HEK293 (cell line): ENCODE data around the gene CISH.

ENCODE experiments used
- CTCF ChIA-PET: fragments of 350-600 bp; formaldehyde crosslinking; extraction: SDS; loops from one replicate; lab custom pipeline; 2021; ENCODE audit warnings: antibody characterized with exemption; lab: Yijun Ruan, JAX
- POLR2A ChIA-PET: fragments of 300-600 bp; formaldehyde crosslinking; extraction: SDS; loops from one replicate; lab custom pipeline; 2020; ENCODE audit warnings: antibody characterized with exemption, inconsistent platforms; lab: Yijun Ruan, JAX
- H3K27ac ChIP-seq: fragments of 200-500 bp; sonication (Bioruptor generic); 2 replicates; pipeline ENCODE4 v1.5.1; 2014; ENCODE audit warnings: low read depth, low read length, control low read depth, inconsistent platforms; ENCODE audit errors: extremely low read depth
- H3K36me3 ChIP-seq, 2 experiments: fragments of 200-500 bp in 1 of 2; sonication (Bioruptor generic) in 1 of 2; 1 replicate in 1 of 2; 2 replicates in 1 of 2; pipeline ENCODE4 v1.5.1; 2014 to 2017; ENCODE audit warnings: inconsistent platforms in 2 of 2, low read length in 2 of 2; ENCODE audit not compliant: control insufficient read depth in 2 of 2, insufficient read depth in 1 of 2
- H3K4me1 ChIP-seq: fragments of 200-500 bp; sonication (Bioruptor generic); 2 replicates; pipeline ENCODE4 v1.5.1; 2014; ENCODE audit warnings: mild to moderate bottlenecking, low read length, inconsistent platforms; ENCODE audit not compliant: control insufficient read depth, insufficient read depth
- H3K4me3 ChIP-seq: 2 replicates; pipeline ENCODE4 v1.5.1; 2011; ENCODE audit warnings: low read depth, mild to moderate bottlenecking, control low read depth, low read length, moderate library complexity
- H3K9me3 ChIP-seq: fragments of 200-500 bp; sonication (Bioruptor generic); 2 replicates; pipeline ENCODE4 v1.5.1; 2014; ENCODE audit warnings: low read depth, low read length, inconsistent platforms; ENCODE audit not compliant: control insufficient read depth, insufficient read depth
- GFI1B ChIP-seq: fragments of 450-650 bp; formaldehyde crosslinking; IDR thresholded peaks from 2 replicates; pipeline ENCODE4 v1.5.1; 2016; ENCODE audit warnings: missing biosample characterization, missing genetic modification characterization
- HOXD13 ChIP-seq: sonication (generic); formaldehyde crosslinking; IDR thresholded peaks from 2 replicates; pipeline ENCODE4 v1.8.0; 2022; ENCODE audit warnings: missing genetic modification reagents, borderline replicate concordance
- KLF1 ChIP-seq: fragments of 450-650 bp; formaldehyde crosslinking; IDR thresholded peaks from 2 replicates; pipeline ENCODE4 v1.5.1; 2016; ENCODE audit warnings: missing biosample characterization, missing genetic modification characterization
- PRDM1 ChIP-seq: fragments of 450-650 bp; formaldehyde crosslinking; IDR thresholded peaks from 2 replicates; pipeline ENCODE4; 2016; ENCODE audit warnings: missing biosample characterization, missing genetic modification characterization
- ZBTB17 ChIP-seq: fragments of 450-650 bp; formaldehyde crosslinking; IDR thresholded peaks from 2 replicates; pipeline ENCODE4 v1.5.1; 2016; ENCODE audit warnings: missing biosample characterization, missing genetic modification characterization
- ZBTB8A ChIP-seq: fragments of 450-650 bp; formaldehyde crosslinking; IDR thresholded peaks from 2 replicates; pipeline ENCODE4 v1.5.1; 2016; ENCODE audit warnings: missing biosample characterization, missing genetic modification characterization
- ZFHX2 ChIP-seq: fragments of 450-650 bp; formaldehyde crosslinking; conservative IDR thresholded peaks from 2 replicates; pipeline ENCODE4 v1.5.1; 2016; ENCODE audit warnings: missing biosample characterization, missing genetic modification characterization
- ZIC2 ChIP-seq: fragments of 450-650 bp; formaldehyde crosslinking; IDR thresholded peaks from 2 replicates; pipeline ENCODE4 v1.5.1; 2016; ENCODE audit warnings: missing biosample characterization, missing genetic modification characterization
- ZNF157 ChIP-seq: fragments of 450-650 bp; formaldehyde crosslinking; IDR thresholded peaks from 2 replicates; pipeline ENCODE4 v1.5.1; 2016; ENCODE audit warnings: missing biosample characterization, missing genetic modification characterization
- ZNF169 ChIP-seq: fragments of 450-650 bp; formaldehyde crosslinking; IDR thresholded peaks from 2 replicates; pipeline ENCODE4 v1.5.1; 2016; ENCODE audit warnings: missing biosample characterization, missing genetic modification characterization
- ZNF184 ChIP-seq: fragments of 450-650 bp; IDR thresholded peaks from 2 replicates; pipeline ENCODE4 v1.5.1; 2018; ENCODE audit warnings: missing biosample characterization, mild to moderate bottlenecking, missing genetic modification characterization
- ZNF239 ChIP-seq: fragments of 450-650 bp; formaldehyde crosslinking; IDR thresholded peaks from 2 replicates; pipeline ENCODE4 v1.5.1; 2016; ENCODE audit warnings: missing biosample characterization, missing genetic modification characterization
- ZNF266 ChIP-seq: fragments of 450-650 bp; formaldehyde crosslinking; IDR thresholded peaks from 2 replicates; pipeline ENCODE4 v1.5.1; 2016; ENCODE audit warnings: missing biosample characterization, missing genetic modification characterization, low read depth
- ZNF335 ChIP-seq: fragments of 450-650 bp; formaldehyde crosslinking; conservative IDR thresholded peaks from 2 replicates; pipeline ENCODE4 v1.5.1; 2016; ENCODE audit warnings: missing biosample characterization, missing genetic modification characterization
- ZNF341 ChIP-seq: fragments of 450-650 bp; formaldehyde crosslinking; IDR thresholded peaks from 2 replicates; pipeline ENCODE4; 2016; ENCODE audit warnings: low read depth, missing biosample characterization, missing genetic modification characterization
- ZNF391 ChIP-seq: fragments of 450-650 bp; formaldehyde crosslinking; IDR thresholded peaks from 2 replicates; pipeline ENCODE4 v1.5.1; 2016; ENCODE audit warnings: low read depth, missing biosample characterization, missing genetic modification characterization, borderline replicate concordance
- ZNF473 ChIP-seq: fragments of 450-650 bp; formaldehyde crosslinking; IDR thresholded peaks from 2 replicates; pipeline ENCODE4 v1.5.1; 2017; ENCODE audit warnings: missing biosample characterization, missing genetic modification characterization
- ZNF529 ChIP-seq: fragments of 450-650 bp; formaldehyde crosslinking; IDR thresholded peaks from 2 replicates; pipeline ENCODE4 v1.5.1; 2017; ENCODE audit warnings: missing genetic modification characterization, missing biosample characterization; ENCODE audit not compliant: insufficient replicate concordance
- ZNF555 ChIP-seq: fragments of 450-650 bp; formaldehyde crosslinking; conservative IDR thresholded peaks from 2 replicates; pipeline ENCODE4 v1.5.1; 2017; ENCODE audit warnings: missing biosample characterization, mild to moderate bottlenecking, missing genetic modification characterization, inconsistent platforms
- ZNF561 ChIP-seq: fragments of 450-650 bp; IDR thresholded peaks from 2 replicates; pipeline ENCODE4 v1.5.1; 2018; ENCODE audit warnings: missing biosample characterization, missing genetic modification characterization, borderline replicate concordance
- ZNF623 ChIP-seq: fragments of 450-650 bp; formaldehyde crosslinking; IDR thresholded peaks from 2 replicates; pipeline ENCODE4 v1.5.1; 2016; ENCODE audit warnings: missing biosample characterization, missing genetic modification characterization
- ZNF624 ChIP-seq: fragments of 450-650 bp; formaldehyde crosslinking; IDR thresholded peaks from 2 replicates; pipeline ENCODE4 v1.5.1; 2017; ENCODE audit warnings: missing biosample characterization, missing genetic modification characterization
- ZNF626 ChIP-seq: fragments of 450-650 bp; sonication (Bioruptor Pico); formaldehyde crosslinking; IDR thresholded peaks from 2 replicates; pipeline ENCODE4 v1.5.1; 2018; ENCODE audit warnings: missing biosample characterization, missing genetic modification characterization, inconsistent platforms
- ZNF776 ChIP-seq: fragments of 450-650 bp; formaldehyde crosslinking; IDR thresholded peaks from 2 replicates; pipeline ENCODE4 v1.5.0; 2017; ENCODE audit warnings: missing biosample characterization, missing genetic modification characterization, borderline replicate concordance
- ZNF785 ChIP-seq: fragments of 450-650 bp; formaldehyde crosslinking; IDR thresholded peaks from 2 replicates; pipeline ENCODE4 v1.5.1; 2016; ENCODE audit warnings: missing biosample characterization, missing genetic modification characterization
- ZSCAN30 ChIP-seq: fragments of 450-650 bp; IDR thresholded peaks from 2 replicates; pipeline ENCODE4 v1.5.1; 2018; ENCODE audit warnings: missing biosample characterization, mild to moderate bottlenecking, missing genetic modification characterization, moderate library complexity
- ZXDB ChIP-seq: fragments of 450-650 bp; formaldehyde crosslinking; IDR thresholded peaks from 2 replicates; pipeline ENCODE4 v1.5.1; 2016; ENCODE audit warnings: missing biosample characterization, missing genetic modification characterization
- TF ChIP-seq, protein P1 (sequence below): fragments of 450-650 bp; formaldehyde crosslinking; IDR thresholded peaks from 2 replicates; pipeline ENCODE4; 2016; ENCODE audit warnings: missing biosample characterization, missing genetic modification characterization
- TF ChIP-seq, protein P2 (sequence below): fragments of 450-650 bp; formaldehyde crosslinking; IDR thresholded peaks from 2 replicates; pipeline ENCODE4 v1.5.1; 2017; ENCODE audit warnings: missing biosample characterization, mild to moderate bottlenecking, missing genetic modification characterization, moderate library complexity
- TF ChIP-seq, protein P3 (sequence below): fragments of 450-650 bp; formaldehyde crosslinking; optimal IDR thresholded peaks from 2 replicates; pipeline ENCODE3; 2016; ENCODE audit warnings: missing biosample characterization, mild to moderate bottlenecking, missing genetic modification characterization
- TF ChIP-seq, protein P4 (sequence below): fragments of 450-650 bp; formaldehyde crosslinking; IDR thresholded peaks from 2 replicates; pipeline ENCODE4 v1.5.1; 2017; ENCODE audit warnings: missing biosample characterization, missing genetic modification characterization

Gene CISH

DNA sequence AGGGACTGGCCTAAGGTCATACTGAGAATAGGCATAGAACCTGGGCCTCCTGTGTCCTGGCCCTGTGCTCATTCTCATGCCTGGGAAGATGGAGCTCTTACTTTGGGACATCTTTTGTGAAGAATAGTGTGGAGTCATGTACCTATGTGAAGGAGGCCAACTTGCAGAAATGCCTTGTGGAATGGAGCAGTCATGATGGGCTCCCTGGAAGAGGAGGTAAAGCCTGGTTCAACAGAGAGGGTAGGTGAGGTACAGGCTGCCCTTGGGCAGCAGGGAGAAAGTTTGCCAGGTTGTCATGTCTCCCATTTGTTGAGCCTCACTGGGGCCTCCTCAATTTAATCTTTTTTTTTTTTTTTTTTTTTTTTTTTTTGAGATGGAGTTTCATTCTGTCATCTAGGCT is 23.5 kb upstream of the CISH start:
- CTCF ChIA-PET, result no interaction called here
- Histone ChIP-seq H3K4me1 (peaks cover 2% of the 10 kb centered on the region), H3K36me3 (no peaks in the 10 kb centered on the region), H3K9me3 (no peaks in the 10 kb centered on the region), H3K27ac (no peak overlapping the region), H3K4me3 (no peak overlapping the region)
- no peak for TF ChIP-seq ZNF239 (tag by site-specific recombination)
- TF ChIP-seq, protein P1, sequence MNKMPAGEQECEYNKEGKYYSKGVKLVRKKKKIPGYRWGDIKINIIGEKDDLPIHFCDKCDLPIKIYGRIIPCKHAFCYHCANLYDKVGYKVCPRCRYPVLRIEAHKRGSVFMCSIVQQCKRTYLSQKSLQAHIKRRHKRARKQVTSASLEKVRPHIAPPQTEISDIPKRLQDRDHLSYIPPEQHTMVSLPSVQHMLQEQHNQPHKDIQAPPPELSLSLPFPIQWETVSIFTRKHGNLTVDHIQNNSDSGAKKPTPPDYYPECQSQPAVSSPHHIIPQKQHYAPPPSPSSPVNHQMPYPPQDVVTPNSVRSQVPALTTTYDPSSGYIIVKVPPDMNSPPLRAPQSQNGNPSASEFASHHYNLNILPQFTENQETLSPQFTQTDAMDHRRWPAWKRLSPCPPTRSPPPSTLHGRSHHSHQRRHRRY (tag by site-specific recombination), result no peak
- no peak for TF ChIP-seq ZNF169 (tag by site-specific recombination)
- TF ChIP-seq ZNF561 (tag by site-specific recombination), result no peak
- TF ChIP-seq ZNF624 (tag by site-specific recombination), result no peak
- TF ChIP-seq PRDM1 (tag by site-specific recombination), result no peak
- no peak for TF ChIP-seq GFI1B (tag by site-specific recombination)
- POLR2A ChIA-PET, result no interaction called here

DNA sequence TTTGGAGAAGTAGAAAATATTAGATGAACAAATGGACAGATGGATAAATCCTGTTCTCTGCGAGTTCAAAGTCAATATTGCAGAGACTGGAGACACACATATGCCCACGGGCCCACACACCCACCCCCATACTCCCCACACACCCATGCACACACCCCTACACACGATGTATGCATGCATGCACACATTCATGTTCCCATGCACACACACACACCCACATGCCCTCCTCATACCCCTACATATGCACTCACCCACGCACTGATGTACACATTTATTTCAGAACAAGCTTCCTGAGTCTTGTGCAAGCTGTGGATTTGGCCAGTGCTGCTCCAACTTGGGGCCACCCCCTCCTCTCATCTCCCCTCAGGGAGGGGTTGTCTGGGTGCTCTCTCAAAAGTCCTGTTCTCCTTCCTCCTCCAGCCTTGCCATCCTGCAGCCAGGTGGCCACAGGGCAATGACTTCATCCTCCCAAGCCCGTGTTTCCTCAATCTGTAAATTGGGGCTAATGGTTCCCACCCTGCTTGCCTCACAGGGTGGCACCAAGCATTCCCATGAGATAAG is 21.7 kb upstream of the CISH start:
- no peak overlapping the region for H3K4me3 ChIP-seq
- ChIA-PET POLR2A (no interaction called here), CTCF (interaction anchor here (1.0 to 1.6 kb wide), 2 partner anchors 17 to 20 kb away, joined by 3 to 9 read pairs; no protein-coding TSS in a partner anchor)
- H3K4me1 ChIP-seq, result peaks cover 2% of the 10 kb centered on the region
- H3K9me3 ChIP-seq, result no peaks in the 10 kb centered on the region
- no peaks in the 10 kb centered on the region for H3K36me3 ChIP-seq
- no peak overlapping the region for H3K27ac ChIP-seq
- TF ChIP-seq HOXD13 (CRISPR knock-in tag) (no peak), ZXDB (tag by site-specific recombination) (no peak), ZNF785 (tag by site-specific recombination) (no peak), KLF1 (tag by site-specific recombination) (peak; percentile 16; the same call in 1 of the 2 replicates), ZNF776 (tag by site-specific recombination) (no peak), ZBTB8A (tag by site-specific recombination) (no peak), ZNF341 (tag by site-specific recombination) (peak; percentile 21; the same call in 1 of the 2 replicates), ZNF624 (tag by site-specific recombination) (no peak), ZNF266 (no peak), ZNF473 (no peak), ZIC2 (no peak), ZNF391 (no peak), ZNF157 (no peak), ZFHX2 (tag by site-specific recombination) (peak; percentile 99), ZNF623 (peak; percentile 59), ZSCAN30 (tag by site-specific recombination) (no peak), ZNF335 (tag by site-specific recombination) (no peak), ZNF555 (no peak), ZNF529 (tag by site-specific recombination) (no peak), ZNF626 (no peak), ZNF169 (tag by site-specific recombination) (no peak), ZNF184 (no peak), ZBTB17 (tag by site-specific recombination) (no peak)
- TF ChIP-seq, protein P2, sequence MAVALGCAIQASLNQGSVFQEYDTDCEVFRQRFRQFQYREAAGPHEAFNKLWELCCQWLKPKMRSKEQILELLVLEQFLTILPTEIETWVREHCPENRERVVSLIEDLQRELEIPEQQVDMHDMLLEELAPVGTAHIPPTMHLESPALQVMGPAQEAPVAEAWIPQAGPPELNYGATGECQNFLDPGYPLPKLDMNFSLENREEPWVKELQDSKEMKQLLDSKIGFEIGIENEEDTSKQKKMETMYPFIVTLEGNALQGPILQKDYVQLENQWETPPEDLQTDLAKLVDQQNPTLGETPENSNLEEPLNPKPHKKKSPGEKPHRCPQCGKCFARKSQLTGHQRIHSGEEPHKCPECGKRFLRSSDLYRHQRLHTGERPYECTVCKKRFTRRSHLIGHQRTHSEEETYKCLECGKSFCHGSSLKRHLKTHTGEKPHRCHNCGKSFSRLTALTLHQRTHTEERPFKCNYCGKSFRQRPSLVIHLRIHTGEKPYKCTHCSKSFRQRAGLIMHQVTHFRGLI (tag by site-specific recombination), result no peak
- TF ChIP-seq, protein P3, sequence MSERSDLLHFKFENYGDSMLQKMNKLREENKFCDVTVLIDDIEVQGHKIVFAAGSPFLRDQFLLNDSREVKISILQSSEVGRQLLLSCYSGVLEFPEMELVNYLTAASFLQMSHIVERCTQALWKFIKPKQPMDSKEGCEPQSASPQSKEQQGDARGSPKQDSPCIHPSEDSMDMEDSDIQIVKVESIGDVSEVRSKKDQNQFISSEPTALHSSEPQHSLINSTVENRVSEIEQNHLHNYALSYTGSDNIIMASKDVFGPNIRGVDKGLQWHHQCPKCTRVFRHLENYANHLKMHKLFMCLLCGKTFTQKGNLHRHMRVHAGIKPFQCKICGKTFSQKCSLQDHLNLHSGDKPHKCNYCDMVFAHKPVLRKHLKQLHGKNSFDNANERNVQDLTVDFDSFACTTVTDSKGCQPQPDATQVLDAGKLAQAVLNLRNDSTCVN (tag by site-specific recombination), result no peak
- TF ChIP-seq, protein P4, sequence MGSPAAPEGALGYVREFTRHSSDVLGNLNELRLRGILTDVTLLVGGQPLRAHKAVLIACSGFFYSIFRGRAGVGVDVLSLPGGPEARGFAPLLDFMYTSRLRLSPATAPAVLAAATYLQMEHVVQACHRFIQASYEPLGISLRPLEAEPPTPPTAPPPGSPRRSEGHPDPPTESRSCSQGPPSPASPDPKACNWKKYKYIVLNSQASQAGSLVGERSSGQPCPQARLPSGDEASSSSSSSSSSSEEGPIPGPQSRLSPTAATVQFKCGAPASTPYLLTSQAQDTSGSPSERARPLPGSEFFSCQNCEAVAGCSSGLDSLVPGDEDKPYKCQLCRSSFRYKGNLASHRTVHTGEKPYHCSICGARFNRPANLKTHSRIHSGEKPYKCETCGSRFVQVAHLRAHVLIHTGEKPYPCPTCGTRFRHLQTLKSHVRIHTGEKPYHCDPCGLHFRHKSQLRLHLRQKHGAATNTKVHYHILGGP, result no peak
